ENCODE results near the gene CYGB.

The CYGB gene

GRCh38 chr17:76497979-76498875 is 39.3 kb downstream of the CYGB start:
- DNase-seq, result no peak

DNA sequence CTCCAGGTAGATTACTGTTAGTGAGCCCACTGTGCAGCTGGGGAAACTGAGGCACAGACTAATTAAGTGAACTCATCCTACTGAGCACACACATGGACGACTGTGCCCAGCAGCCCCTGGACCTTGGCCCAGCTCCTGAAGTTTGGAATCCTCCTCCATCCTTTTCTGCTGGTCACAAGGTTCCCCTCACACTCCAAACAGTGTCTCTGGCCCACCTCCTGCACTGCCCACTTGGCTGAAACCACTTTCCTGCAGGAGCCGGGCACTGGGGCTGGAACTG is 39.9 kb downstream of the CYGB start:
- no peak for DNase-seq

DNA sequence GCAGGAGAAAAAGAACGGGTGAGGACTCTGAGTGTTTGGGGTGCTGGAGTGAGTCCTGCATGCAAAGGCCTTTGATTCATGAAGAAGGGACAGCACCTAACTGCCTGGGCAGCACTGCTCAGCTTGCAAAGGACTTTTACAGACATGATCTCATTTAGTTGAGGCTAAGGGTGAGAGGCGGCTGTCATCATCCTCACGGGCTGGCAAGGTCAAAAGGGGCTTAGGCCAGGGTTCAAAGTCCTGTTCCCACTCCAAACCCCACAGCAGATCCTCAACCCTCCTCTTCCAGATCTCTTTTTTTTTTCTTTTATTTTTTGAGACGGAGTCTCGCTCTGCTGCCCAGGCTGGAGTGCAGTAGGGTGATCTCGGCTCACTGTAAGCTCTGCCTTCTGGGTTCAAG is 41.0 kb downstream of the CYGB start:
- DNase-seq, result no peak

DNA sequence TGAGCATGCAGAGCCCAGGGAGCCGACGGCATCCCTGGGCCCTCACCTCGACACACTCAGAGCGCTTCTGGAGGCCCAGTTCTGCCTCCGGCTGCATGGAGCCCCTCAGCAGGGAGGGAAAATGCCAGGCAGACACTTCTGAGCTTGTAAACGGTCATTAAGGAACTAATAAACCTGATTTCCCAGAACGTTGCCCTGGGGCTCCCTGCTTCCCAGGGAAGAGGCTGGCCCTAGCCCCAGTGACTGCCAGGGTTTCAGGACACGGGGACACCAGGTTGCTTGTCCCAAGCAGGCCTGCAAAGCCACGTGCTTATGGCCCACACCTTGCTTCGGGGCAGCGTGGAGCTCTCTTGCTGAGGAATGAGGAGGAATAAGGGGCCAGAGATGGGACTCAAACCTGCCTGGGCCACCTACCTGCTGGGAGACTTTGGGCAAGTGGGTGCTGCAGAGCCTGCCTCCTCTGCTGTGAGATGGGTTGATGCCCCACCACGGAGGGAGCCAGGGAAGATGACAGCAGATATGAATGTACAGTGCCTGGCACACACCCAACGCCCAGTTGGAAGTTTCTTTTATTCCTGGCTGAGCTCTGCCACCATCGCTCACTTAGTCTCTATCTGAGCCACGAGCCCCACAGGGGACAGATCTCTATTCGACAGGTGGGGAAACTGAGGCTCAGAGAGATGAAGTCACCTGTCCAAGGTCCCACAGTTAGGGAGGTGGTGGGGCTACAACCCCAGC is 41.7 kb downstream of the CYGB start:
- no peak for DNase-seq

- peak in 1 of 2 donors; percentile 46 for DNase-seq
Observed at GRCh38 chr17:76493505-76494167, 43.9 kb downstream of the CYGB start.

DNA sequence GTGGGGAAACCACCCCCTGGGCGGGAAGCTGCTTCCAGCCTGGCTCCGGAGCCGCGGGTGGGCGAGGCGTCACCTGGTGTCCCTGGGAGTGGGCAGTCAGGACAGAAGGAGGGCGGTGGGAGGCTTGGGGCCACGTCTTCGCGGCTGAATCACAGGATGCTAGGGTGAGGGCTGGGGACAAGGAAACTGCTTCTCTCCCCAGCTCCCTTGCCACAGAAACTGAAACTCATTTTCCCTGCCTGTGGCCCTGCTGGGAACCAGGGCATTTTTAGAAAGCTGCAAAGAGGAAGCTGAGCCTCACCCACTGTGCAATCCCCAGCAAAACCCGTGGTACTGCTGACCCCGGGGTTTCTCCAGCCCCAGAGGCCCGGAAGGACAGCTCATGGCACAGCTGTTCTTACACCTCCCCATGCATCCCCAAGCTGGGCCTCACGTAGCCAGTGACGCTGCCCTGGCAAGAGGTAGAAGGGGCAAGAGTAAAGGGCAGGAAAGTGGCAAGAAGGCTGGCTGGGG is 44.5 kb downstream of the CYGB start:
- peak; percentile 52 to 85 for DNase-seq

DNA sequence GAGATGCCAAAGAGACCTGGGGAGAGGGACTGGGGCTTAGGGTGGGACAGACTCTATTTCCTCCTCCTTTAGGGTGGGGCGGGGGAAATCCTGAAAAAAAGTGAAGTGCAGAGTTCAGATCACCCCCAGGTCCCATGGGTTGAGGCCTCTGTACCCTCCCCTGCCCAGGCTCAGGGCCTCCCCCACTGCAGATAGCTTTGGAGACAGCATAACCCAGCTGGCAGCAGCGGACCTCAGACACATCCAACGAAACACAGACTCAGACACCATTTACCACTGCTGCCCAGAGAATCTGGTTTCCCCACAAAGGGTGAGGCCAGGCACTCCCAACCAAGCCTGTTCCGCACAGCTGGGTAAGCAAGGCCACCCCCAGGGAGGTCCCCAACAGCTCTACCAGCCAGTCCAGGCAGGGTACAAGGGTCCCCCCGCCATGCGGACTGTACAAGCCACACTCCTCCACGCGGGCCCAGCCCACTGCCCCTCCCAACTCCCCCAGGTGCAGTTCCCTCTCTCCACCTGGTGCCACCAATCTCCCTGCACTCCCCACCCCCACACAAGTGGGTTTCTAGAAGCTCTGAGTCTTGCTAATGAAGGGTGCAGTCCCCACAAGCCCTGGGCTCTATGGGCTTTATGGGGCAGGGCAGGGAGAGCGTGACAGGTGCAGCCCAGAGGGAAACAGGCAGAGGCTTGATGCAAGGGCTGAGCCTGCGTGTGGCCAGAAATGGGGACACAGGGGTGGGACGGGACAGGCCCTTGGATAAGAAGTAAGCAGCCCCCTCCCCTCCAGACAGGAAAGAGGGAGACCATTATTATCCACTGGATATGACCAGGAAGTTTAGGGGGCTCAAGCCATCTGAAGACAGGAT is 45.2 kb downstream of the CYGB start:
- DNase-seq, result peak in 1 of 2 donors; percentile 41

DNA sequence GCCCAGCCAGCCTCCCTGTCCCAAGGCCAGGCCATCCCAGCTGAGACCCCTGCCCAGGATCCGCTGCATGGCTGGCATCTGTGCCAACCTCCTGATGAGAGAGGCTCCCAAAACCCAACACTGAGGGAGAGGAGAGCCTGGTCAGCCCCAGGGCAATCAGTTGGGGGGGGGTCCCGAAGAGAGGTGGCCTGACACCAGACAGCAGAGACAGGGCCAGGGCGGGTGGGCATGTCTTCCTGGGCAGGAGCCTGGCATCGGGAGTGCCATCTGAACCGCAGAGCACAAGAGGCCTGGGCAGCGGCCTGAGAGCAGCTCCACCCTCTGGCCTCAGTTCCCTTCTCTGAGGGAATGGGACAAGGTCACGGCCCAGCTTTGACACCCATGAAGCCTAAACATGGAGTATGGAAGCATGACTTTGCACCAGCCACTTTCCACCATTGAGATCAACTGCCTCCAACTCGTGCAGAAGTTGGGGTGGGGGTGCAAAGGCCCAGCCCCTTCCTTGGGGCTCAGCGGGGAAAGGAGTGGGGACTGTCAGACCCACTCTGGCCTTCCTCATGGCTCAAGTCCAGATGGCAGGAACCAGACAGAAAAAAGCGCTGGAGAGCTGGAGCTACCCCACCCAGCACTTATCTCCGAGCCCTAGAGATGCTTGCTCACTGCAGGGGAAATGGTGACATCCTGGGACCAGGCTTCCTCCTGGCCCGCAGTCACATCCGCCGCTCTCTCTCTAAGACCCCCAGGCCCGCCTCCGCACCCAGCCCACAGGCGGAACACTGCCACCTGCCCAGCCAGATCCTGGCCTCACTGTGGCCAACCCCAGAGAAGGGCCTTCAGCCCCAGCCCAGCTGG is 46.0 kb downstream of the CYGB start:
- DNase-seq, result peak in 1 of 2 donors; percentile 39

GRCh38 chr17:76490112-76490710 is 47.3 kb downstream of the CYGB start:
- DNase-seq, result no peak

GRCh38 chr17:76487451-76488192 is 49.9 kb downstream of the CYGB start:
- DNase-seq, result no peak

GRCh38 chr17:76485569-76485968 is 51.9 kb downstream of the CYGB start:
- no peak for DNase-seq

GRCh38 chr17:76484228-76484725 is 53.2 kb downstream of the CYGB start:
- no peak for DNase-seq

DNA sequence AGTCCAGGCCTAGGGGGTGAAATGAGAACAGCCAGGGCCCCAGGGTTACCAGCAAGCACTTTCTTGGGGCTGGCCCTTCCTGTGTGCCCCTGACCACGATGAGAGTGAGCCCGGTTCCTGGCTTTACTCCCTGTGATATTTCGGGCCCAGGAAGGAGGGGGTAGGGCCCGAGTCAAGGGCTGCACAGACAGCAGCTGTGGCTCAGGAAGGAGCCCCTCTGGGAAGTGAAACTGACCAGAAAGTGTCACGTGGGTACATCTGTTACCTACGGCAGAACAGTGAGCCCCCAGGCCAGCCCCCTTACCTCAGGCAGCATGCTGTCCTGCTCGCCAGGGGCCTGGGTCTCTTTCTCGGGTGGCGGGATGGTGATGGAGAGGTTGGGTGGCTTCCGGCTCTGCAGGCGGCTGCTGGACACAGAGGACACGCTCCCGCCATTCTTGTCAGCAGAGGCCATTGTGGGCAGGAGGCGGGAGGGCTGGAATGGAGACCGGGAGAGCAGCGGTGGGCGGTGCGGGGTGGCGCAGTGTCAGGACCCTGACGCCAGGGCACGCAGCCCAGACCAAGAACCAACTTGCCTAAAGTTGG is 56.3 kb downstream of the CYGB start:
- peak in 1 of 2 donors; percentile 64 for DNase-seq

- no peak for DNase-seq
Observed at GRCh38 chr17:76480632-76481031, 56.9 kb downstream of the CYGB start.

DNA sequence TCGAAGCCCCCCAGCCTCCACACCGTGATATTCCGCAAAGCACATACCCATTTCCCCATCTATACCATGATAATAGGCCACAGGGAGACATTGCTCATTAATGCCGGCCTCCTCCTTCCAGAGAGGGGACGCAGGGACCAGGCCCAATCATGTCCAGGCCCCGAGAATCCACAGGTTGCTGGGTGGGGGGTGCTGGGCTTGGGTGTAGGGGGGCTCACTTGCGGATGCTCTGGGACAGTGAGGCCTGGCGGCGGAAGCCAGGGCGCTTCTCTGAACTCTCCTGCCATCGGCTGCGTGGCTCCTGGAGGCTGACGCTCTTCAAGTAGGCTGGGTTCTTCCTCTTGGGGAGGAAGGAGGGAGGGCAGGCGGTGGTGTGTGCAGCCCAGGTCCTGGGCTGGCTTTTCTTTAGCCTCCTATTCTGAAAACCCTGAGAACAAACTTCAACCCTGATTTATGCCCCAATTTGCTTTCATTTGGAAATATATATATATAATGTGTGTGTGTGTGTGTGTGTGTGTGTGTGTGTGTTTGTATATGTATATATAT is 57.9 kb downstream of the CYGB start:
- DNase-seq, result no peak

DNA sequence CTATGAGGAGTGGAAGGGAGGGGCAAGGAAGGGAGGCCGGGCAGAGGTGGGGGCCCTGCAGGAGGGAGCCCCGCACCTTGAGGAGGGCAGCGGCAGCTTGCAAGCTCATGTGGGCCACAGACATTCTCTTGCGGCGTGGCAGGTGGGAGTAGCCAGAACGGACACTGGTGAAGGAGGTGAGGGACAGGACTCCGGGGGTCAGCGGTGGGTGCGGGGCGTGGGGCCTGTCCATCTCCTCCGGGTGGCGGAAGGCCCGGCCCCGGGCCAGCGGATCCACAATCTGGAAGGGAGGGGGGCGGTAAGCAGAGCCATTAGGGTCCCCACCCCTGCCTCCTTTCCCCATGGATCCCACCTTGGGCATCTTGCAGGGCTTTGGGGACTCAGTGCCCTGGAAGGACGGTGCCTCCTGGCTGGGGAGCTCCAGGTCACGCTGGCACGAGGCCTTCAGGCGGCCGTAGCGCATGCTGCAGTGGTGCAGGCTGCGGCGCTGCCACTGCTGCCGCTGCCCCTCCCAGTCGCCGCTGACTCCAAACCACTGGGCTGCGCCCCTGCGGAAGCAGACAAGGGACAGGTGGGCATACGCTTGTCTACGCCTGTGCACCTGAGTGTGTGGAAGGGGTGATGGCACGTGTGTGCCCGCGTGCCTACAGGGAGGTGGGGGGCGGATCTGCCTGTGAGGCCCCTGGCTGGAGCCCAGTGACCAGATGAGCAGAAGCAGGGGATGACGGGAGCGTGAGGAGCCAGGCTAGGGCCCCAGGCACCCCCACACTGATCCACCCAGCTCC is 58.6 kb downstream of the CYGB start:
- DNase-seq, result no peak

DNA sequence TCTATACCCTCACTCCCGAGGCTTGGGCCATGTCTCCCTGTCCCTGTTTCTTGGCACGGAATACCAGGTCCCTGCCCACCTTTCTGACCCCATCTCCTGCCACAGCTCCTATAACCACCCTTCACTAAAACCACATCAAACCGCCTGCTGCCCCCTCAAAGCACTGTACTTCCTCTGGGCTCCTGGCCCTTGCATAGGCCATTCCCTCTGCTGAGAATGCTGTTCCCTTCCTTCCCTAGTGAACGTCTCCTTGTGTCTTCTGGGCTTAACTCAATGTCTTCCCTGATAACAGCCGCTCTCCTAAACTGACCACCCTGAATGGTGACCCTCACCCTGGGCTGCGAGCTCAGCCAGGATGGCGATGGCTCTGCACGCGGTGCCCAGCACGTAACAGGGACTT is 59.4 kb downstream of the CYGB start:
- no peak for DNase-seq

DNA sequence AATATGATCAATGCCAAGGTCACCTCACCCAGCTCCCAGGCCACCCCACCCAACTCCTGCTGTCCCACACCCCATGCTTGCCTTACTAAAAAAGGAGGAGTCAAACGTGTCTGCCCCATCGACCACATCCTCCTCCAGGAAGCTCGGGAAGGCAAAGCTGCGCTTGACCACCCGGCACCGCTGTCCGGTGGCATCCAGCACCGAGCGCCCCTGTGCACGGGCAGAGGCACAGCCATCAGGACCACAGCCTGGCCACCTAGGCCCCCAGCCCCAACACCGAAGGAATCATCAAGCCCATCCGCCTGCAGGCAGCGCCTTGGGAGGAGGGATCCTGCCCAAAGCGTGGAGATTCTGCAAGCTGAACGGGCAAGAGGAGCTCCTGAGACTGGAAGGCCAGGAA is 59.9 kb downstream of the CYGB start:
- DNase-seq, result no peak

Data from CD4-positive, alpha-beta T cell treated with Interleukin-4 for 1 hour (primary cell).